HL-60 (cell line): ENCODE results near the gene BHLHE41.

Experiments
- DNase-seq, 2 experiments: peaks; one replicate each; pipeline ENCODE4 v3.0.0-alpha.2; 2010 to 2020; ENCODE audit warnings: low read depth in 1 of 2, low spot score in 1 of 2
- H3K27ac ChIP-seq: fragments of 250-450 bp; sonication (Bioruptor Pico); replicated peaks from 2 replicates; pipeline ENCODE4 v1.5.1; 2020; ENCODE audit warnings: mild to moderate bottlenecking, moderate library complexity
- H3K27me3 ChIP-seq: fragments of 250-450 bp; sonication (Bioruptor Pico); 2 replicates; pipeline ENCODE4 v1.5.1; 2021; ENCODE audit warnings: mild to moderate bottlenecking, moderate library complexity; ENCODE audit not compliant: insufficient read depth, poor library complexity, severe bottlenecking
- H3K4me3 ChIP-seq: replicated peaks from 2 replicates; pipeline ENCODE4 v1.5.1; 2011; ENCODE audit warnings: mild to moderate bottlenecking, control low read depth, low read length; ENCODE audit not compliant: insufficient read depth
- GABPA ChIP-seq: IDR thresholded peaks from 2 replicates; pipeline ENCODE4 v1.6.1; 2012; ENCODE audit warnings: low read depth
- POLR2AphosphoS5 ChIP-seq: IDR thresholded peaks from 2 replicates; pipeline ENCODE4 v1.6.1; 2012; ENCODE audit warnings: low read depth
- SPI1 ChIP-seq: IDR thresholded peaks from 2 replicates; pipeline ENCODE4 v1.6.1; 2012; ENCODE audit warnings: low read depth, mild to moderate bottlenecking, borderline replicate concordance
- TF ChIP-seq, protein P1 (sequence below): IDR thresholded peaks from one replicate; pipeline ENCODE4 v1.5.1; 2011; ENCODE audit warnings: low read length, control low read depth, inconsistent platforms; ENCODE audit not compliant: insufficient read depth
- TF ChIP-seq, protein P2 (sequence below): IDR thresholded peaks from 2 replicates; pipeline ENCODE4 v1.6.1; 2012; ENCODE audit warnings: low read depth; ENCODE audit not compliant: insufficient replicate concordance

BHLHE41 gene

DNA sequence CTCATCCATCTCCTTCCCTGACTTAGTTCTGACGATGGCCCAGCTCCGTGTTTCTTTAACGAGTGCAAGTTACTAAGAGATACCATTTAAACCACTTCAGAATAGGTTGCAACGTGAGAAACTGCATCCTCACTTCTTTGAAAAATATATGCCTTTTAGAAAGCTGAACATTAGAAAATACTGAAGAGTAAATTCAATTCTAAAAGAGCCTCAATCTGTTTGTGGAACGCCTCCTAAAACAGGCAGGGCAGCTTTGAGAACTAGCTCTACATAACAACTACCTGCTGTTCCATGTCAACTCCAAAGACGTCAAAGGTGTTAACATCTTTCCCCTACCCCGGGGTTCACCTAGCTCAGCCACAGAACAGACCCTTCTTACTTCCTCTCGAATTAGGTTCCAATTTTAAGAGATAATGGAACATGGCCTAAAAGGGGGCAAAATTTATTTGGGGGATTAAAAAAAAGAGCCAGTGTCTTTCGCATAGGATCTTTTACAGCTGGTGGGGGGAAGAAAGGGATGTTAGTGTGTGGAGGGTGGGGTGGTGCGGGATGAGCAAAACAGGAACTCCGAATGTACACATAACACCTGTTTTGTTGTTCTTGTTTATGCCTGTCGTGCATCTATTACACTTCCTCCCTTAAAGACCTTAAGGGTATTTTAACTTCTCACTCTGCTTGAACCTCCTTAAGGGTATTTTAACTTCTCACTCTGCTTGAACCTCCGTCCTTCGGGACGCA, 3.3 kb downstream of the BHLHE41 start:
- H3K4me3 ChIP-seq = peak overlapping the region; percentile 46
- H3K27me3 ChIP-seq = peaks cover 28% of the 10 kb centered on the region
- H3K27ac ChIP-seq = no peak overlapping the region
- DNase-seq = no peak
- TF ChIP-seq GABPA (no peak), SPI1 (peak; percentile 80), POLR2AphosphoS5 (no peak)
- TF ChIP-seq, protein P1, sequence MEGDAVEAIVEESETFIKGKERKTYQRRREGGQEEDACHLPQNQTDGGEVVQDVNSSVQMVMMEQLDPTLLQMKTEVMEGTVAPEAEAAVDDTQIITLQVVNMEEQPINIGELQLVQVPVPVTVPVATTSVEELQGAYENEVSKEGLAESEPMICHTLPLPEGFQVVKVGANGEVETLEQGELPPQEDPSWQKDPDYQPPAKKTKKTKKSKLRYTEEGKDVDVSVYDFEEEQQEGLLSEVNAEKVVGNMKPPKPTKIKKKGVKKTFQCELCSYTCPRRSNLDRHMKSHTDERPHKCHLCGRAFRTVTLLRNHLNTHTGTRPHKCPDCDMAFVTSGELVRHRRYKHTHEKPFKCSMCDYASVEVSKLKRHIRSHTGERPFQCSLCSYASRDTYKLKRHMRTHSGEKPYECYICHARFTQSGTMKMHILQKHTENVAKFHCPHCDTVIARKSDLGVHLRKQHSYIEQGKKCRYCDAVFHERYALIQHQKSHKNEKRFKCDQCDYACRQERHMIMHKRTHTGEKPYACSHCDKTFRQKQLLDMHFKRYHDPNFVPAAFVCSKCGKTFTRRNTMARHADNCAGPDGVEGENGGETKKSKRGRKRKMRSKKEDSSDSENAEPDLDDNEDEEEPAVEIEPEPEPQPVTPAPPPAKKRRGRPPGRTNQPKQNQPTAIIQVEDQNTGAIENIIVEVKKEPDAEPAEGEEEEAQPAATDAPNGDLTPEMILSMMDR = no peak

DNA sequence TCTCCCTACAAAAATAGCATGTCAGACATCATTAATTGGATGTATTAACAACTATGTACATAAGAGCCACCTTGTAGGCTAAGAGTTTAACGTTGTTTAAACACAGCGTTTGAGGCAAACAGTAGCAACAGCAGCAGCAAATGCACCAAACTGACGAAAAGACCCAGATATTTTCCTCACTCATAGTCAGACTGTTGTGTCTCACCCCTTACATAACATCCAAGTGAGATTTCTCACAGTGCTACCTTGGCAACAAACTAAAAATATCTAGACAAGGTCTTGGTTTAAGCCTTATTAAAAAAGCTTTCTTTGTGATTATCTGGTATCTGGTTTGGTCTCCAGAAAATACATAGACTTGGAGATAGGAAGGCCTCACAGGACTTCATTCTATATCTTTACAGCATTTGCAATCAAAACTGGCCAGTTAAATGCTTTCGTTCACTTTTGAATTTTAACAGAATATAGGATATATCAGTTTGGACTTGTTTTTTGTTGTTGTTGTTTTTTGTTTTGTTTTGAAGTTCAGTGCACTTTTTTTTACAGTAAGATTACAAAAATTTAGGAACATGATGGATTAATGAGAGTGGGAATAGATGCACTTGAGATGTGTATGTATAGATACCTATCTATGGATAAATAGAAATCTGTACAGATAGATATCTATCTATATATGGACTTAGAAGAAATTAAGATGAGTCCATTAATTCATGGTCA, 4.1 kb downstream of the BHLHE41 start:
- DNase-seq = no peak
- TF ChIP-seq, protein P2, sequence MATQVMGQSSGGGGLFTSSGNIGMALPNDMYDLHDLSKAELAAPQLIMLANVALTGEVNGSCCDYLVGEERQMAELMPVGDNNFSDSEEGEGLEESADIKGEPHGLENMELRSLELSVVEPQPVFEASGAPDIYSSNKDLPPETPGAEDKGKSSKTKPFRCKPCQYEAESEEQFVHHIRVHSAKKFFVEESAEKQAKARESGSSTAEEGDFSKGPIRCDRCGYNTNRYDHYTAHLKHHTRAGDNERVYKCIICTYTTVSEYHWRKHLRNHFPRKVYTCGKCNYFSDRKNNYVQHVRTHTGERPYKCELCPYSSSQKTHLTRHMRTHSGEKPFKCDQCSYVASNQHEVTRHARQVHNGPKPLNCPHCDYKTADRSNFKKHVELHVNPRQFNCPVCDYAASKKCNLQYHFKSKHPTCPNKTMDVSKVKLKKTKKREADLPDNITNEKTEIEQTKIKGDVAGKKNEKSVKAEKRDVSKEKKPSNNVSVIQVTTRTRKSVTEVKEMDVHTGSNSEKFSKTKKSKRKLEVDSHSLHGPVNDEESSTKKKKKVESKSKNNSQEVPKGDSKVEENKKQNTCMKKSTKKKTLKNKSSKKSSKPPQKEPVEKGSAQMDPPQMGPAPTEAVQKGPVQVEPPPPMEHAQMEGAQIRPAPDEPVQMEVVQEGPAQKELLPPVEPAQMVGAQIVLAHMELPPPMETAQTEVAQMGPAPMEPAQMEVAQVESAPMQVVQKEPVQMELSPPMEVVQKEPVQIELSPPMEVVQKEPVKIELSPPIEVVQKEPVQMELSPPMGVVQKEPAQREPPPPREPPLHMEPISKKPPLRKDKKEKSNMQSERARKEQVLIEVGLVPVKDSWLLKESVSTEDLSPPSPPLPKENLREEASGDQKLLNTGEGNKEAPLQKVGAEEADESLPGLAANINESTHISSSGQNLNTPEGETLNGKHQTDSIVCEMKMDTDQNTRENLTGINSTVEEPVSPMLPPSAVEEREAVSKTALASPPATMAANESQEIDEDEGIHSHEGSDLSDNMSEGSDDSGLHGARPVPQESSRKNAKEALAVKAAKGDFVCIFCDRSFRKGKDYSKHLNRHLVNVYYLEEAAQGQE = no peak
- no peak for TF ChIP-seq POLR2AphosphoS5
- TF ChIP-seq, protein P1 = no peak
- TF ChIP-seq GABPA = no peak
- no peak for TF ChIP-seq SPI1
- Histone ChIP-seq H3K27ac (no peak overlapping the region), H3K4me3 (no peak overlapping the region), H3K27me3 (peaks cover 28% of the 10 kb centered on the region)

DNA sequence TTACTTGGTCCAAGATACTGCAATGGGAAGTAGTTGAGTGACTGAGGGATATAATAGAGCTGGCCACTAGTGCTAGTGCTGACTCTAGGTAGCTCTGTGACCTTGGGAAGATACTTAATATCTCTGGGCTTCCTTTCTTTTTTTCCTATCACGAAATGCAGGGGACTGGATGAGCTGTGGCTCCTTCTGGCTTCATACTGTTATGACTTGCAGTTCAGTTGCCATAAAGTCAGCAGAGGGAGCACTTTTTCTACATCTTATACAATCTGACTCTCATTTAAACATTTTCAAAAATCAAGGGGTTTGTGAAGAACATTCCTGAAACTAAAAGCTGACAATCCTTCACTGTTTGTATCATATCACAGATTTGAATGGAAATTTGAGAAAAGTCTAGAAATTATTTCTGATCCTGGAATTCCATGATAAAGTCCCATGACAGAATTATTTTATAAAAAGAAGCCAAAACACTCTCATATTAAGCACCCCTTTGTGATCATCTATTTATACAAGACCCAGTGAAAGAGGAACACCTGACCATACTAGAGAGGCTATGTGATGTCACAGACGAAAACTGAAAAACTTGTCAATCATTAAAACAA, 5.3 kb downstream of the BHLHE41 start:
- peak in 1 of 2 experiments; percentile 25 for DNase-seq
- no peak overlapping the region for H3K27ac ChIP-seq
- no peak overlapping the region for H3K4me3 ChIP-seq
- TF ChIP-seq SPI1 = no peak
- TF ChIP-seq, protein P1 = peak; percentile 28
- TF ChIP-seq GABPA = no peak
- TF ChIP-seq, protein P2 = no peak
- no peak for TF ChIP-seq POLR2AphosphoS5
- peaks cover 22% of the 10 kb centered on the region for H3K27me3 ChIP-seq
